GM12878 (cell line): Measurements from ENCODE around the gene ESRRG. TPM values are rescaled to one million over a fixed set of nuclear protein-coding genes. Genes with fewer than 3 reads are reported as not detected.

ENCODE experiments used
- ATAC-seq: fragments of 200-7000 bp; cut with Tn5 transposase; 3 replicates; pipeline ENCODE4 v1.9.1; 2020; ENCODE audit warnings: mild to moderate bottlenecking, moderate library complexity
- BruUV-seq: library from RNA; stranded (reverse); fragments of 400-500 nt; replicated peaks from 2 replicates; lab custom pipeline; 2021; lab: Mats Ljungman, UMichigan
- CTCF ChIA-PET: fragments of 300-600 bp; sonication (Branson Sonifier 250); formaldehyde crosslinking; extraction: SDS; loops from one replicate; lab custom pipeline; 2021; ENCODE audit warnings: inconsistent platforms; lab: Yijun Ruan, JAX
- POLR2A ChIA-PET: fragments of 350-600 bp; formaldehyde crosslinking; extraction: SDS; loops from one replicate; lab custom pipeline; 2021; ENCODE audit warnings: inconsistent platforms; lab: Charles Lee
- RAD21 ChIA-PET: fragments of 300-600 bp; sonication (Branson Sonifier 250); formaldehyde crosslinking; loops from one replicate; lab custom pipeline; 2023; ENCODE audit warnings: antibody characterized with exemption; ENCODE audit not compliant: unreplicated experiment; lab: Charles Lee
- SMC1A ChIA-PET: fragments of 300-600 bp; sonication (Branson Sonifier 250); formaldehyde crosslinking; loops from one replicate; lab custom pipeline; 2023; ENCODE audit not compliant: unreplicated experiment, uncharacterized antibody; lab: Charles Lee
- DNase-seq: peaks from one replicate; pipeline ENCODE4 v3.0.0-alpha.2; 2011; ENCODE audit warnings: low read depth, low spot score
- FAIRE-seq: peaks from 3 replicates; lab custom pipeline; 2011; peaks lifted over from hg19 to GRCh38; lab: Jason Lieb, UNC
- H2AFZ ChIP-seq: 2 replicates; pipeline ENCODE4 v1.6.0; 2011; ENCODE audit warnings: low read depth, low read length, control low read depth; ENCODE audit not compliant: control insufficient read depth
- H3K27ac ChIP-seq: 2 replicates; pipeline ENCODE4 v1.5.1; 2011; ENCODE audit warnings: control low read depth; ENCODE audit not compliant: control insufficient read depth, insufficient read depth
- H3K27me3 ChIP-seq, 2 experiments: replicated peaks in 1 of 2; 2 replicates each; pipeline versions ENCODE4 v1.6.0 to v1.6.1; 2011; ENCODE audit warnings: low read length in 1 of 2; ENCODE audit not compliant: control insufficient read depth in 2 of 2, insufficient read depth in 2 of 2
- H3K36me3 ChIP-seq, 2 experiments: 2 replicates each; pipeline ENCODE4 v1.5.1; 2011; ENCODE audit warnings: low read length in 1 of 2; ENCODE audit not compliant: control insufficient read depth in 2 of 2, insufficient read depth in 2 of 2
- H3K4me1 ChIP-seq: 2 replicates; pipeline ENCODE4 v1.6.1; 2011; ENCODE audit warnings: mild to moderate bottlenecking, low read length, moderate library complexity, mixed read lengths; ENCODE audit not compliant: control insufficient read depth, insufficient read depth
- H3K4me2 ChIP-seq: 2 replicates; pipeline ENCODE4 v1.6.0; 2011; ENCODE audit warnings: control low read depth; ENCODE audit not compliant: control insufficient read depth, insufficient read depth
- H3K4me3 ChIP-seq: fragments of 200-600 bp; sonication (generic); 2 replicates; pipeline ENCODE4 v1.5.1; 2016
- H3K79me2 ChIP-seq: 2 replicates; pipeline ENCODE4 v1.6.0; 2011; ENCODE audit warnings: low read length; ENCODE audit not compliant: control insufficient read depth, insufficient read depth
- H3K9ac ChIP-seq: 2 replicates; pipeline ENCODE4 v1.8.0; 2011; ENCODE audit warnings: low read length, control low read depth, mixed read lengths; ENCODE audit not compliant: control insufficient read depth, insufficient read depth
- H3K9me3 ChIP-seq: replicated peaks from 3 replicates; pipeline ENCODE4 v1.5.1; 2011; ENCODE audit warnings: mild to moderate bottlenecking, low read length; ENCODE audit not compliant: control insufficient read depth, insufficient read depth
- H4K20me1 ChIP-seq: 2 replicates; pipeline ENCODE4 v1.6.0; 2011; ENCODE audit not compliant: control insufficient read depth, insufficient read depth
- EP300 ChIP-seq, 2 experiments: fragments of 150-350 bp in 1 of 2; IDR thresholded peaks; 2 replicates each; pipeline ENCODE4 v1.6.1; 2011 to 2012; ENCODE audit warnings: low read depth in 2 of 2, low read length in 2 of 2, borderline replicate concordance in 1 of 2, improper control_type of control experiment in 1 of 2, inconsistent platforms in 1 of 2; ENCODE audit not compliant: control insufficient read depth in 1 of 2
- HDAC2 ChIP-seq: fragments of 200-600 bp; sonication (generic); IDR thresholded peaks from 2 replicates; pipeline ENCODE4 v1.6.1; 2017
- NR2C2 ChIP-seq: IDR thresholded peaks from 2 replicates; pipeline ENCODE4 v1.6.1; 2011; ENCODE audit warnings: borderline replicate concordance, low read depth; ENCODE audit not compliant: control insufficient read depth, insufficient read length
- ZBED1 ChIP-seq: IDR thresholded peaks from 2 replicates; pipeline ENCODE4 v1.6.1; 2016; ENCODE audit warnings: borderline replicate concordance
- ZNF274 ChIP-seq: IDR thresholded peaks from one replicate; pipeline ENCODE4 v1.8.0; 2011; ENCODE audit not compliant: insufficient read length, insufficient read depth
- WGBS: methylation state at CpG from one replicate; pipeline ENCODE4 v1.1.6; 2016; ENCODE audit warnings: low lambda C conversion rate; ENCODE audit not compliant: insufficient replicate concordance, insufficient coverage; ENCODE audit errors: missing lambda C conversion rate; 5-methylcytosine and 5-hydroxymethylcytosine counted together
- in situ Hi-C: fragments of 300-500 bp; cut with MboI; formaldehyde crosslinking; loops from 9 replicates; pipeline ENCODE4 v1.14.3; 2018; ENCODE audit warnings: mixed read lengths
- intact Hi-C: fragments of 100-400 bp; cut with micrococcal nuclease; formaldehyde crosslinking; loops from one replicate; pipeline ENCODE4 v1.14.2; 2022; ENCODE audit not compliant: unreplicated experiment
- polyA plus RNA-seq, 11 experiments: library from polyadenylated mRNA; depleted of rRNA in 4 of 11; unstranded in 6 of 11; stranded (reverse) in 5 of 11; fragments of >200 nt; fragmentation: Nextera tagmentation in 4 of 11; fragmentation: Illumina TruSeq in 1 of 11; extraction: Ambion mirVana in 4 of 11; extraction: Trizol in 1 of 11; gene quantifications; 1 replicate in 1 of 11; 2 replicates in 10 of 11; pipeline versions ENCODE4 v1.2.1 to v1.2.3, GENCODE V29; 2011 to 2016; ENCODE audit warnings: inconsistent platforms in 2 of 11, missing spikeins in 2 of 11, low read depth in 1 of 11
- total RNA-seq, 4 experiments: library from RNA; depleted of rRNA in 3 of 4; stranded (reverse); fragments of >200 nt in 3 of 4; fragmentation: Illumina TruSeq in 1 of 4; extraction: Trizol in 1 of 4; gene quantifications; 2 replicates each; pipeline versions ENCODE4 v1.2.1 to v1.2.3, GENCODE V29; 2013 to 2021
- TF ChIP-seq, protein P1 (sequence below): IDR thresholded peaks from 2 replicates; pipeline ENCODE4 v1.6.1; 2011; ENCODE audit warnings: borderline replicate concordance, low read depth, mild to moderate bottlenecking, moderate library complexity, mixed read lengths, low read length; ENCODE audit not compliant: insufficient read depth; ENCODE audit errors: extremely low read length

Gene ESRRG
- total and polyA plus RNA-seq, 10 of the 15 experiments (the other 5 are each of a cell fraction or from before 2014, with no cell fraction given) = 0.03 TPM; not detected in 9

- TF ChIP-seq ZNF274 = no peak
- TF ChIP-seq ZBED1 = no peak
- TF ChIP-seq, protein P1, sequence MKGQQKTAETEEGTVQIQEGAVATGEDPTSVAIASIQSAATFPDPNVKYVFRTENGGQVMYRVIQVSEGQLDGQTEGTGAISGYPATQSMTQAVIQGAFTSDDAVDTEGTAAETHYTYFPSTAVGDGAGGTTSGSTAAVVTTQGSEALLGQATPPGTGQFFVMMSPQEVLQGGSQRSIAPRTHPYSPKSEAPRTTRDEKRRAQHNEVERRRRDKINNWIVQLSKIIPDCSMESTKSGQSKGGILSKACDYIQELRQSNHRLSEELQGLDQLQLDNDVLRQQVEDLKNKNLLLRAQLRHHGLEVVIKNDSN = no peak
- TF ChIP-seq HDAC2 = no peak
- TF ChIP-seq, all 136 proteins: peak for 0
These were observed 36.1 kb downstream of the ESRRG start (continued) for GRCh38 chr1:216686860-216687766.

DNA sequence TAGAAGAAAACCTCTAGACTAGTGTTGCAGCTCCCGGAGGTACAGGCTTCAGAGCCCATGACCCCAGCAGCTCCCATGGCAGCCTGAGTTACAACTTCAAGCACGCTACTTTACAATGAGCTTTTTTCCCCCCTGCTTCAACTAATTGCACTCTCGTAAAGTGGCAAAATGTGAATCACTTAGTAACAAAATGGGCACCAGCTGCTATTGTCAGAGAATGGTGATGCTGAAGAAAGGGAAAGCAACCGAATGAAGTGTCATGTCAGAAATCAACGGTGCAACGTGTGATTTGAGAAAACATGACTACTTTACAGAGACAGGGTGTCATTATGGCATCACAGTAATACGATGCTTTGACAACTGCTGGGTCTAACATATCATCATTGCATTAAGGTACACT lies 40.5 kb downstream of the ESRRG start:
- no peak overlapping the region for H2AFZ ChIP-seq
- POLR2A ChIA-PET = no interaction called here
- no peak overlapping the region for H3K9ac ChIP-seq
- ATAC-seq (no peak), FAIRE-seq (no peak), DNase-seq (no peak)
- WGBS = 44% methylated on average over 7 of the region's 7 CpGs
- no peaks in the 10 kb centered on the region for H4K20me1 ChIP-seq
- no peak overlapping the region for H3K4me3 ChIP-seq
- no peaks in the 10 kb centered on the region for H3K4me1 ChIP-seq
- no peaks in the 10 kb centered on the region for H3K36me3 ChIP-seq
- no peak overlapping the region for H3K4me2 ChIP-seq
- TF ChIP-seq NR2C2 (no peak), EP300 (IDR thresholded peaks at IDR 0.05; ENCODE audit: borderline replicate concordance in 1 of 2, control insufficient read depth in 1 of 2, low read depth in 2 of 2, low read length in 2 of 2) (no peak)
- in situ Hi-C loops = no loop called here
- H3K27me3 ChIP-seq = no peaks in the 10 kb centered on the region
- CTCF ChIA-PET = interaction anchor here (0.7 kb wide), 1 partner anchor 19 kb away, joined by 3 read pairs; no protein-coding TSS in a partner anchor
- H3K27ac ChIP-seq = no peak overlapping the region
- SMC1A ChIA-PET = interaction anchor here (0.5 to 0.8 kb wide), 2 partner anchors 12 to 73 kb away, joined by 3 read pairs; no protein-coding TSS in a partner anchor
- BruUV-seq = no TSS peak
- RAD21 ChIA-PET = no interaction called here
- H3K79me2 ChIP-seq = no peaks in the 10 kb centered on the region
- intact Hi-C loops = no loop called here
- H3K9me3 ChIP-seq = no peaks in the 10 kb centered on the region
